ENCODE measurements around the gene C1R. TPM values are rescaled to one million over a fixed set of nuclear protein-coding genes. Genes with fewer than 3 reads are reported as not detected.
"Not testable (repeated sequence)": the region's sequence is repeated elsewhere in the genome, so short reads cannot be mapped to it uniquely, and the experiment has no call there.

Gene C1R
- total RNA-seq, 1 experiment from 2014 or later, result 10.7 TPM

DNA sequence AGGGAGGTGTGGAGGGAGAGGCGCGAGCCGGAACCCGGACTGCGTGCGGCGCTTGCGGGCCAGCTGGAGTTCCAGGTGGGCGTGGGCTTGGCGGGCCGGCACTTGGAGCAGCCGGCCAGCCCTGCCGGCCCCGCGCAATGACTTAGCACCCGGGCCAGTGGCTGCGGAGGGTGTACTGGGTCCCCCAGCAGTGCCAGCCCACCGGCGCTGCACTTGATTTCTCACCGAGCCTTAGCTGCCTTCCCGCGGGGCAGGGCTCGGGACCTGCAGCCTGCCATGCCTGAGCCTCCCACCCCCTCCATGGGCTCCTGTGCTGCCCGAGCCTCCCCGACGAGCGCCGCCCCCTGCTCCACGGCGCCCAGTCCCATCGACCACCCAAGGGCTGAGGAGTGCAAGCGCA is 54.8 kb downstream of the C1R start:
- DNase-seq (ENCODE audit: low spot score), result not testable (repeated sequence)

DNA sequence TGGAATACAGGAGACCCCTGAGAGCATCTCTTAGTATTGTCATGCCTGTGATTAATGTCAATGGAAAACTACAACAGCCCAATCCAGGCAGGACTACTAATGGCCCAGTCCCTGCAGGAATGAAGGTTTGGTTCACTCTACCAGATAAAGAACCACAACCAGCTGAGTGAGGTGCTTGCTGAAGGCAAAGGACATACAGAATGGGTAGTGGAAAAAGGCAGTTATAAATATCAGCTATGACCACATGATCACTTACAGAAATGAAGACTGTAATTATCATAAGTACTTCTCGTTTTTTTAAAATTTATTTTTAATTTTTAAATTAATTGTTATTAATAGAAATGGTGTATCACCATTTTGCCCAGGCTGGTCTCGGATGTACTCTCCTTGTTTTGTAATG is 56.8 kb downstream of the C1R start:
- no peak for DNase-seq (ENCODE audit: low spot score)

DNA sequence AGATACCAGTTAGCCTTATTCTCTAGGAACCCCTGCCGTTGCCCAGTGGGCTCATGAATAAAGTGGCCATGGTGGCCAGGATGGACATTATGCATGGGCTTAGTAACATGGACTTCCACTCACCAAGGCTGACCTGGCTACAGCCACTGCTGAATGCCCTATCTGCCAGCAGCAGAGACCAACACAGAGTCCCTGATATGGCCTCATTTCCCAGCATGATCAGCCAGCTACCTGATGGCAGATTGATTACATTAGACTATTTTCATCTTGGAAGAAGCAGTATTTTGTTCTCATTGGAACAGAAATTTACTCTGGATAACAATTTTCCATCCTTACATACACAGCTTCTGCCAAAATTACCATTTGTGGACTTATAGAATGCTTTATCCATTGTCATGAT is 57.8 kb downstream of the C1R start:
- no peak for DNase-seq (ENCODE audit: low spot score)

DNA sequence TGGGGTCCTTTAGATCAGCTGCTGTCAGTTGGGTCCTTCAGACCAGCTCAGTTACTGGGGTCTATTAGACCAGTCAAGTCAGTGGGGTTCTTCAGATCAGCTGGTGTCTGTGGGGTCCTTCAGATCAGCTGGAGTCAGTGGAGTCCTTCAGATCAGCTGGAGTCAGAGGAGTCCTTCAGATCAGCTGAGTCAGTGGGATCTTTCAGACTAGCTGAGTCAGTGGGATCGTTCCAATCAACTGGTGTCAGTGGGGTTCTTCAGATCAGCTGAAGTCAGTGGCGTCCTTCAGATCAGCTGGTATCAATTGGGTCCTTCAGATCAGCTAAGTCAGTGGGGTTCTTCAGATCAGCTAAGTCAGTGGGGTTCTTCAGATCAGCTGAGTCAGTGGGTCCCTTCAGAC is 59.3 kb downstream of the C1R start:
- DNase-seq (ENCODE audit: low spot score), result no peak

DNA sequence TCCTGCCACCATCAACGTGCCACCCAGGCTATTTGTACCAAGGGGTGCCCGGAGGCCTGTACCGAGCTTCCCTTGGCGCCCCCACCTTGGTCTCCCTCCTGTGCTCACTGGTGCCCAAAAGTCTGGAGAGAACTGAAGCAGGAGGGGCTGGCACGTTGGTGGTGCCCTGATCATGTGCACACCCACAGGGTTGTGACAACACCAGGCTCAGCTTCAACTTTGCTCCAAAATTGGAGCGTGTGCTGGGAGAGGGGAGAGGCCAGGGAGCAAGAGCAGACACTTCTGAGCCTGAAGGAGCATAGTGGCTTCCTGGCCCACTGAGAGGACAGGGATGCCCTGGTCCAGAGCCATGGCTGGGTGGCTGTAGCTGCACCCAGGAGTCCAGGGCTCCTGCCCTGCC is 60.9 kb downstream of the C1R start:
- DNase-seq (ENCODE audit: low spot score), result no peak

Other genes starting within 250 kb of the C1R start
- gene CDCA3, start 241.2 kb downstream of the C1R start, total RNA-seq (2014; rRNA removed; shearing (Covaris generic)), result 30.8 and 52.8 TPM in 2 replicates
- 87.3 and 104 TPM in 2 replicates for gene USP5, start 240.3 kb downstream of the C1R start, total RNA-seq (2014; rRNA removed; shearing (Covaris generic))
- gene TPI1, start 224.9 kb downstream of the C1R start, total RNA-seq (2014; rRNA removed; shearing (Covaris generic)), result 675 and 790 TPM in 2 replicates
- gene SPSB2, start 219.1 kb downstream of the C1R start, total RNA-seq (2014; rRNA removed; shearing (Covaris generic)), result 7.9 and 10.2 TPM in 2 replicates
- 8.3 and 14.4 TPM in 2 replicates for gene LRRC23, start 187.6 kb downstream of the C1R start, total RNA-seq (2014; rRNA removed; shearing (Covaris generic))
- 21.5 and 24.7 TPM in 2 replicates for gene ENO2, start 177.9 kb downstream of the C1R start, total RNA-seq (2014; rRNA removed; shearing (Covaris generic))
- 3.1 and 6.6 TPM in 2 replicates for gene ATN1, start 164.5 kb downstream of the C1R start, total RNA-seq (2014; rRNA removed; shearing (Covaris generic))
- not detected in 2 replicates for gene RNU7-1, start 148.6 kb downstream of the C1R start, total RNA-seq (2014; rRNA removed; shearing (Covaris generic))
- 1.8 TPM in 1 of 2 replicates, not detected in the other for gene C12orf57, start 148.4 kb downstream of the C1R start, total RNA-seq (2014; rRNA removed; shearing (Covaris generic))
- 0.31 and 0.48 TPM in 2 replicates for gene PTPN6, start 141.1 kb downstream of the C1R start, total RNA-seq (2014; rRNA removed; shearing (Covaris generic))
- 172 and 183 TPM in 2 replicates for gene PHB2, start 121.8 kb downstream of the C1R start, total RNA-seq (2014; rRNA removed; shearing (Covaris generic))
- gene EMG1, start 121.5 kb downstream of the C1R start, total RNA-seq (2014; rRNA removed; shearing (Covaris generic)), result 42.6 and 50.5 TPM in 2 replicates
- gene LPCAT3, start 74.0 kb downstream of the C1R start, total RNA-seq (2014; rRNA removed; shearing (Covaris generic)), result 9.2 and 14.7 TPM in 2 replicates
- 20.3 and 39.8 TPM in 2 replicates for gene C1S, start 31.7 kb downstream of the C1R start, total RNA-seq (2014; rRNA removed; shearing (Covaris generic))
- gene C1RL, start 16.8 kb upstream of the C1R start, total RNA-seq (2014; rRNA removed; shearing (Covaris generic)), result 5.8 and 11.0 TPM in 2 replicates
- gene RBP5, start 36.4 kb upstream of the C1R start, total RNA-seq (2014; rRNA removed; shearing (Covaris generic)), result 0.31 TPM in 1 of 2 replicates, not detected in the other
- gene CLSTN3, start 37.9 kb upstream of the C1R start, total RNA-seq (2014; rRNA removed; shearing (Covaris generic)), result 8.5 and 15.6 TPM in 2 replicates
- gene PEX5, start 97.2 kb upstream of the C1R start, total RNA-seq (2014; rRNA removed; shearing (Covaris generic)), result 18.9 and 21.0 TPM in 2 replicates
- not detected in 2 replicates for gene ACSM4, start 211.6 kb upstream of the C1R start, total RNA-seq (2014; rRNA removed; shearing (Covaris generic))

All from A172 (cell line).